T-helper 1 cell treated with Interleukin-12 subunit alpha and Interleukin-12 subunit beta and Interleukin-4 antibody, amounts not matched to agents 30 ng/mL and 1 ng/mL, for 36 hours (primary cell): ENCODE data around the gene SNX30. TPM values are rescaled to one million over a fixed set of nuclear protein-coding genes. Genes with fewer than 3 reads are reported as not detected.

ENCODE experiments used
- intact Hi-C: fragments of 100-400 bp; cut with micrococcal nuclease; formaldehyde crosslinking; loops from one replicate; pipeline ENCODE4 v1.15.1; 2024
- total RNA-seq: library from RNA; stranded (reverse); gene quantifications from 2 replicates; pipeline ENCODE4 v1.2.3, GENCODE V29; 2022

SNX30 gene
- total RNA-seq, 1 donor from 2014 or later = 6.0 TPM

DNA sequence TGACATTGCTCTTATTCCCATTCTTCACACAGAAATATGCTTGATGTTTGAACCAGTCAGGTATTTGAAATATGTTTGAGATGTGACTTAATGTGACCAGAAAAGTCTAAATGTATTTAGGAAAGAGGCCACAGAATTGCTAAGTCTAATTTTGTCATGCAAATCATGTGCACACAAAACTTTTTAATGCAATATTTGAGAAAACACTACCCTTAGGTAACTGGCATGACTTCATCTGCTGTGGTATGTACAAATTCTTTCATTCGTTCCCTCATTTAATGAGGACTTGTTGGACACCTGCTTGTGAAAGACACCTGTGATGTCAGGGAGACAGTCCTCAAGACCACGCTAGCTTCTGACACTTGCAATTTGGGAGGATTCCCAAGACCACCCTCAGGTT lies 161.2 kb downstream of the SNX30 start:
- intact Hi-C loops = no loop called here

GRCh38 chr9:112912636-112913035 lies 162.1 kb downstream of the SNX30 start:
- intact Hi-C loops = no loop called here

- intact Hi-C loops = no loop called here
These were observed 162.8 kb downstream of the SNX30 start for GRCh38 chr9:112913326-112913725.

- intact Hi-C loops = no loop called here
These were observed 164.0 kb downstream of the SNX30 start for GRCh38 chr9:112914524-112914923.

DNA sequence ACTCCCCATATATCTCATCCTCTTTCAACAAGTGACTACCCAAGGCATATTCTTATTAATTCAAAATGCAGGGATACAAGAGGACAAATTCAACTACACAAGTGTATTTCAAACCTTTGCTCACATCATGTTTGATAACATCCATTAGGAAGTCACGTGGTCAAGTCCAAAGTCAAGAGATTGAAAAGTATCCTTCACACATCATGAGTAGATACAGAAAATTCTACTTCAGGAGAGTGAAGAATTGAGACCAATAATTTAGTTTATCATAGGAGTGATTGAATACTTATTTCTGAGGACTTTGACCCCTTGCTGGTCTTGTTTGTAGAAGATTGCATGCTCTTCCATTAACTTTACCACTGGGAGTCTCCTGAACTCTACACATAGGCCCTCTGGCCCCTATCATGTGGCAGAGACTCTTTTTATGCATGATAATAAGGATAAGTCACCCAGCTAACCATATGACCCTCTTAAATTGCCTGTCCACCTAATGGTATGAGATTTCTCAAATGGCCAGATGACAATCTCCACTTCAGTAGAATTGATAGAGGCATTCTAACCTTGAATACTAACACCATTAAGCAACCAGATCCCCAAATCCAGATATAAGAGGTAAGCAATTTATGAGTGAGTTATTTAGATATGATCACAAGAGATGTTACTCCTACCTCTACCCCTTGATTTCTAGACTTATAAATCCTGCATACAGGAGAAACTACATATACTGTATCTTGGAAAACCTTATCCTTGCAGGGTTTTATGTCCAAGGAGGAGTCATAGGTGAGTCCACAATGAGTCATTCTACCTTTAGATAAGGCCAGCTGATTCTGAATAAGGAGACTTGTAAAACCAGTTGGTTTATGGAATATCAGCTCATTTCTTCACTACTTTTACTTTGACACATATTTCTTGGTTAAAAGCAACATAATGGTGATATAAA lies 166.8 kb downstream of the SNX30 start:
- intact Hi-C loops = no loop called here

GRCh38 chr9:112917987-112918362 lies 167.4 kb downstream of the SNX30 start:
- intact Hi-C loops = no loop called here

GRCh38 chr9:112921549-112921948 lies 171.0 kb downstream of the SNX30 start:
- intact Hi-C loops = loop anchor here (5.0 kb wide), 1 partner anchor 191 kb away; no protein-coding TSS in a partner anchor

Other genes with a start within 250 kb of the SNX30 start
- 33.5 and 37.5 TPM in 2 replicates for gene INIP, start 32.6 kb upstream of the SNX30 start, total RNA-seq
- not detected in 2 replicates for gene SLC46A2, start 140.1 kb downstream of the SNX30 start, total RNA-seq